Neural progenitor cell (in vitro differentiated cells): ENCODE results near the gene RAMACL.

Source experiments
- EZH2 ChIP-seq: fragments of 200-600 bp; sonication (generic); IDR thresholded peaks from 2 replicates; pipeline ENCODE4 v1.6.1; 2017; ENCODE audit warnings: antibody characterized with exemption, mild to moderate bottlenecking, moderate library complexity
- EZH2phosphoT487 ChIP-seq: fragments of 200-600 bp; sonication (generic); IDR thresholded peaks from 2 replicates; pipeline ENCODE4 v1.6.1; 2017; ENCODE audit warnings: antibody characterized with exemption
- TF ChIP-seq, protein P1 (sequence below): fragments of 200-600 bp; sonication (generic); IDR thresholded peaks from 2 replicates; pipeline ENCODE4 v1.5.1; 2017; ENCODE audit warnings: antibody characterized with exemption, mild to moderate bottlenecking

DNA sequence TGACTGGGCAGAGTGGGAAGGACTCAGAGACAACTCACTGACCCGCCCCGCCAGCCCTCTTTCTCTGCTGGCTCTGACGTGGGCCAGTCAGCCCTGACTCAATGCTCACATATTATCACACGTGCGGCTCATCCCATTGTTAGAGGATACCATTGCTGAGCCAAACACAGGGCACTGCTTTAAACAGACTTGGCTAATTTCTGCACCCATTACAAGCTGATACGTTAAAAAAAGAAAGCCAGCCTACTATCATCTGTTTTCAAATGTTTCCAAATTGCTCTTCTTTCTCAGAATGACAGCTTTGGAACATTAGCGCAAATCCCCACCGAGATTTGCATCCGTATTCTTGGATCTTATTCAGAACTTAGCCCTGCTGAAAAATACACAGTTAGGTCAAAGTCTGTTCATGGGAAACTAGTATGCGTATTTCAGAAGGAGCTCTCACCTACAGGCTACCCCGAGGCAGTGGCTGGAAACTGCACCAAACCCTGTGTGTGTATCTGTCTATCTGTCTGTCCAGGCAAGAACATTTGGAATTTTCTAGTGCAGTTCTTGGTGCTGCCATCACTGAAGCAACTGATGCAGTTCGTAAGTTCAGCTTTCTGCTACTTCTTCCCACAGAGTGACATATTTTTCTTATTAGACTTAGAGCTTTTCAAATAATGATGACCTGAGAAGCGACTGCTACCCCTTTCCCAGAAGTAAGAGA lies 32.8 kb downstream of the RAMACL start:
- TF ChIP-seq, protein P1, sequence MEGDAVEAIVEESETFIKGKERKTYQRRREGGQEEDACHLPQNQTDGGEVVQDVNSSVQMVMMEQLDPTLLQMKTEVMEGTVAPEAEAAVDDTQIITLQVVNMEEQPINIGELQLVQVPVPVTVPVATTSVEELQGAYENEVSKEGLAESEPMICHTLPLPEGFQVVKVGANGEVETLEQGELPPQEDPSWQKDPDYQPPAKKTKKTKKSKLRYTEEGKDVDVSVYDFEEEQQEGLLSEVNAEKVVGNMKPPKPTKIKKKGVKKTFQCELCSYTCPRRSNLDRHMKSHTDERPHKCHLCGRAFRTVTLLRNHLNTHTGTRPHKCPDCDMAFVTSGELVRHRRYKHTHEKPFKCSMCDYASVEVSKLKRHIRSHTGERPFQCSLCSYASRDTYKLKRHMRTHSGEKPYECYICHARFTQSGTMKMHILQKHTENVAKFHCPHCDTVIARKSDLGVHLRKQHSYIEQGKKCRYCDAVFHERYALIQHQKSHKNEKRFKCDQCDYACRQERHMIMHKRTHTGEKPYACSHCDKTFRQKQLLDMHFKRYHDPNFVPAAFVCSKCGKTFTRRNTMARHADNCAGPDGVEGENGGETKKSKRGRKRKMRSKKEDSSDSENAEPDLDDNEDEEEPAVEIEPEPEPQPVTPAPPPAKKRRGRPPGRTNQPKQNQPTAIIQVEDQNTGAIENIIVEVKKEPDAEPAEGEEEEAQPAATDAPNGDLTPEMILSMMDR, result no peak
- TF ChIP-seq EZH2 (no peak), EZH2phosphoT487 (no peak)
